GM18499 (cell line): ENCODE results near the gene CABP2.
"Not testable (repeated sequence)": the region's sequence is repeated elsewhere in the genome, so short reads cannot be mapped to it uniquely, and the experiment has no call there.

ENCODE experiments used
- ATAC-seq: cut with Tn5 transposase; IDR thresholded peaks from one replicate; pipeline ENCODE4 v1.9.1; 2021; ENCODE audit warnings: moderate number of reproducible peaks; ENCODE audit not compliant: insufficient read depth, unreplicated experiment

The CABP2 gene

DNA sequence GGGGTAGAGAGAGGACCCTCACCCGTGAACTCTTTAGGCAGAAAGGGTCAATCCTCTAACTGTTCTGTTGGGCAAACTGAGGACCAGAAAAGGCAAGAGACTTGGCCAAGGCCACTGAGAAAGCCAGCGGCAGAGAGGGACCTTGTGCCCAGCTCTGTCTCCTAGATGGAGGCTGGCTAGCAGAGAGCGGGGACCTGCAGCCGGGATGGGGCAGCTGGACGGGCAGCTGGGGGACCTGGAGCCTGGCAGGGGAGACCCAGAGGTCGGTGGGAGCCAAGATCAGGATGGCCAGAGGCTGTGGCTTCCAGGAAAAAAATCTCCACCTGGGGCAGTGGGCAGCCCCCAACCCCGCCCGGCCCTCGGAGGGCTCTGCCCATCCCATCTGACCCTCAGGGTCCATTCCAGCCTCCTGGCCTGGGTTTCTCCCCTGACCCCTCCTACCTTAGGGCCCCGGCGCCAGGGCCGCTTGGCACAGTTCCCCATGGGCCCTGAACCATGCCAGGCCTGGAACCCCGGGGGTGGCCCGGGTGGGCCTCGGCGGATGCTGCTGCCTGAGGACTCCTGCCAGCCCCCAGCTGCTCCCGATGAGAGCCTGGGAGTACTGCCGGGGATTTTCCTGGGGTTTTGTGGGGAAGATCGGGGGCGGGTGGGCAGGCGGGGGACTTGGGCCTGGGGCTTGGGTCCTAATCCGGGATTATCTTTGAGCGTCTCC is at the start of gene CABP2:
Gene CABP2 (minus strand): TSS at position 603 of the 712 bp plus-strand sequence. CDS start 120 bp downstream, at position 483.
- ATAC-seq = no peak

DNA sequence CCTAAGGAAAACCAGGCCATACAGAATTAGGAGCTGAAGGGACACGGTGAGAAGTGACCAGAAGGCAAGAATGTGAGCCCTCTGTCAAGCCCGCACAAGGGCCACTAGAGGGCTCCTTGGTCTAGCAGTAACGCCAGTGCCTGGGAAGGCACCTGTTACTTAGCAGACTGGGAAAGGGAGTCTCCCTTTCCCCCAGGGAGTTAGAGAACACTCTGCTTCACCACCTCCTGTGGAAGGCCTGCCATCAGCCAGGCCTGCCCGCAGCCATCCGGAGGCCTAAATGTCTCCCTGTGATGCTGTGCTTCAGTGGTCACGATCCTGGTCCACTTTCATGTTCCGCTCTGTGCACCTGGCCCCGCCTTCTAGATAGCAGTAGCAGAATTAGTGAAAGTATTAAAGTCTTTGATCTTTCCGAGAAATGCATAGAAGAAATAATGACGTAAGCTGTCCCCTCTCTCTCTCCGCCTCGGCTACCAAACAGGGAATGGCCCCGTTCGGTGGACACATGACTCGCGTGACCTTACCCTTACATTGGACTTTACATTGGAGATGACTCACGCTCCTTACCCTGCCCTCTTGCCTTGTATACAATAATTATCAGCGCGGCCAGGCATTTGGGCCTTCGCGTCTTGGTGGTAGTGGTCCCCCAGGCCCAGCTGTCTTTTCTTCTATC is 49.6 kb upstream of the CABP2 start:
- no peak for ATAC-seq

DNA sequence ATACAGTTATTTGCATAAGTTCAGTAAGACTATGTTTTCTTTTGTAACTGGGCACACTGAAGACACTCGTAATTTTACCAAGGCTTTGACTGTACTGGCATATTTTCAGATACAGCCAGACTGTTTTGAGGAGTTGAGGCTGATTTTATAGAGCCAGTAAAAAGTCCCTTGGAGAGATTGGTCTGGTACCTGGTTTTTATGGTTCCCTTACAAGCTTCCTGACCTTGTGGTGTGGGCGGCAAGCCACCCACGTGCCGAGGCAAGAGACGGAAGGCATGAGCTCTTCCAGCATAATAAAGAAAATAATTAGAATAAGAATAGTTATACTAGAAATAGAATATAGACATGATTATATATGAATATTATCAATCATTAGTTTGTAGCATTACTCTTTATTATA is 49.1 kb upstream of the CABP2 start:
- no peak for ATAC-seq

DNA sequence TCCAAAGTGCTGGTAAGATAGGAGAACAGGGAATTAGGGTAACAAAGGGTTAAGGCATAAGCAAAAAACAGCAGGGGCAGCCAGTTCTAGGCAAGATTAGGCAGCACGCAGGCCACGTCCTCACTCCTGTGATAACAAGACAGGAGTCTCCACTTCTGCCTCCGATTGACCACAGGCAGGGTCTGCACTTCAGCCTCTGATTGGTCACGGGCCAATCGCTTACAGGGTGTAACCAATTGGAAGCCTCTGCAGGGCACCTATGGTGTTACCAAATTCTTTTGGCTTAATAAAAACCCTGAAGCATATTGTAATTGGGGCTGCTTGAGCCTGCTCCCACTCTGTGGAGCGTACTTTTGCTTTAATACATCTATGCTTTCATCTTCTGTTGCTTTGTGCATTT is 48.2 kb upstream of the CABP2 start:
- no peak for ATAC-seq

DNA sequence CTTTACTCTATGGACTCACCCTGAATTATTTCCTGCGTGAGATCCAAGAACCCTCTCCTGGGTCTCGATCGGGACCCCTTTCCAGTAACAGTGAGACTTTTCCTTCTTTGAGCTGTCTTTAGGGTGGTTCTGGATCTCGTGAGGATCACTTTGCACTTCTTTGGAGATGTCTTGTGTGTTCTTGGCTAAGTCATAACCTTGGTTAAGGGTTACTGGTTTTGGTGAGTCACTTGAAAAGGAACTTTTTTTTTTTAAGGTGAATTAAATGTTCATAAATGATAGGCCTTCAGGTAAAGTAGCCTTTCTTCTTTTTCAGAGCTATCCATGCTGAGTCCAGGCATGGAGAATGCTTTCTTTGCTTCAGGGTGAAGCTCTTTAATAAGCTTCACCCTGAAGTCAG is 41.0 kb upstream of the CABP2 start:
- ATAC-seq = no peak

DNA sequence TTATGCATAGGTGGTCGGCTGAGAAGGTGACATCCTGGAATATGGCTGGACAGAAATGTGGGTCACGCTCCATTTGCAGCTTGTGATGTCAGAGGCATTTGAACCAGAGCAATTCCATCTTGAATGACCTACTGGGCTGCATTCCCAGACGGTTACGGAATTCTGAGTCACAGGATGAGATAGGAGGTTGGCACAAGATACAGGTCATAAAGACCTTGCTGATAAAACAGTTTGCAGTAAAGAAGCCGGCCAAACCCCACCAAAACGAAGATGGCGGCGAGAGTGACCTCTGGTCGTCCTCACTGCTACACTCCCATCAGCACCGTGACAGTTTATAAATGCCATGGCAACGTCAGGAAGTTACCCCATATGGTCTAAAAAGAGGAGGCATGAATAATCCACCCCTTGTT is 40.5 kb upstream of the CABP2 start:
- ATAC-seq = not testable (repeated sequence)

DNA sequence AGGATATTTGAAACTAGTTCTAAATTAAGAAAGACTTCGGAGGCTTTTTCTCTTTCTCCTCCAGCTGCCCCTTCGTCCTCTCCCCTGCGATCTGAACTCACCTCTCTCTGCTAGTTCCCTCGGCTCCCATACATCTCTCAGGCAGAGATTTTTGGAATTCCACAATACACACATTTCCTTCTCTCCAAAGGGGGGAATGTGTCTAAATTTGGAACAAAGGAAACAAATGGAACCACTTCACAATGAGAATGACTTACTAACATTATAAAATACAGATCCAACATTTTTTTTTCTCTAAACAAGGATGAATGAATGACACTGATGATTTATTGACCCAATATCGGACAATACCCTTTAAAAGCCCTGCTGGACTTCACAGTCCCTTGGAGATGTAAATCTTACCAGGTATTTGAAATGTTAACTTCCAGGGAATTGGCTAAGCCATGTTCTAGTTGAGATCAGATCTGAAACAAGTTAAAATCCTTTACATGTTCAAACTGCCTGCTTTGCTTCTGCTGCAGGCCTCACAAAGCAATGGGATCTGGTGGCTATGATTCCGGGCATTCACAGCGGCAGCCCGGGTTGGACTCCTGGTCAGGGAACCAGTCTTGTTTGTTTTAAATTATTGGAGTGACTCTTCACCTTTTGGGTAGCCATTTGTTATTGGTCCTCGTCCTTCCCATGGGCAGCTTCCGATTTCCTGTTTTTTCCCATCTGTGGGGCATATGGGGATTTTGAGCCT is 39.9 kb upstream of the CABP2 start:
- ATAC-seq = no peak

DNA sequence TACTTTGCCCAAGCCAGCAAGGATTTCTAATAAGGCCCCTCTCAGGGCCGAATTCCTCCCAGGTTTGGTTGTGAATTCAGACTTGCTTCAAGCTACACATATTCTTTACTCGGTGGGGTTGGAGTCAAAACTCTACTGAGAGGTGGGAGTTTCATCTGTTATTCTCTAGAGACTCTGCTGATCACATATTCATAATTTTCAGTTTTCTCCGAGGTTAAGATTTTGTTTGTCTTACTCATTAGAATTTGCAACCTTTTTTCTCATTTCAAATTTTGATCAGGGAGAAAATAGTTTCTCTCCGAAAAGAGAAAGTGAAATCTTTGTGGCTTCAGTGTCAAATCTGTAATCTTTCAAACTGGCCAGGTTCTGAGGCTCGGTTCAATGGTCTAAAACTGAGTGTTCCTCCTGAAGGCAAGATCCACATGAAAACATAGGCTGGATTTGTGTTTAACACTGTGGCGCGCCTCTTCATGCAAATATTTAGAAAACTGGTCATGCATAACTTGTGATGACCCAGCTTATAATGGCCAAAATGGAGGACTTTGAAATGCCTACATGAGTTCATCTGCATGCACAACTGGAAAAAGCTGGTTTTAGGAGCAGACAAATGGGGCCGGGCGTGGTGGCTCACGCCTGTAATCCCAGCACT is 38.8 kb upstream of the CABP2 start:
- ATAC-seq = no peak

DNA sequence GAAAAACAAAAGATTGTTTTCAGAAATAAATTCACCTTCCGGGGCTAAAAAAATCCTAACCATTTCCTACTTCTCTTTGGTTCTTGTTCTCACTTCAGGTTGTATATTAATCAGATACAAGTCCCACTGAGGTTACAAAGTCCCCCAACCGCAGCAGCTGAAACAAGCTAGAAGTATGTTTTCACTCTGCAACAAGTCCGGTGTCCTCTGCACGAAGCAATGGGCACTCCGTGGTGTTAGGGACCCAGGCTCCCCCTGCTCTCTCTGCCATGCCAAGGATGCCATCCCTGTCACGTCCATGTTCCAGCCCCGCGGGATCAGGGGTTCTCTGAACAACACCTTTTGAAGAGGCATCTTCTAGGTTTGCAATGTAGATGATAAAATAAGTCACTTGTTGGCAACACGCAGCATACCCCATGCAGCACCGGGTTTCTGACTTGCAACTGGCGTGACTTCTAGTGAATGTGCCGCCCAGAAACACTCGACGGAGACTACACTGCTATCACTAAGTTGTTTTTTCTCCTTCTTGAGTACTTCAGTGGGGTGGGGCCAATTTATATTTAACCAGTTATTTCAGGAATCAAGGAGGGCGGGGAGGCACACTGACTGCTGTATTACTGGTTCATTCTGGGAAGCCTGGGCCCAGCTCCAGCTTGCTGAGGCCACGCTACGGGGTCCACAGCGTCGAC is 35.0 kb upstream of the CABP2 start:
- no peak for ATAC-seq

DNA sequence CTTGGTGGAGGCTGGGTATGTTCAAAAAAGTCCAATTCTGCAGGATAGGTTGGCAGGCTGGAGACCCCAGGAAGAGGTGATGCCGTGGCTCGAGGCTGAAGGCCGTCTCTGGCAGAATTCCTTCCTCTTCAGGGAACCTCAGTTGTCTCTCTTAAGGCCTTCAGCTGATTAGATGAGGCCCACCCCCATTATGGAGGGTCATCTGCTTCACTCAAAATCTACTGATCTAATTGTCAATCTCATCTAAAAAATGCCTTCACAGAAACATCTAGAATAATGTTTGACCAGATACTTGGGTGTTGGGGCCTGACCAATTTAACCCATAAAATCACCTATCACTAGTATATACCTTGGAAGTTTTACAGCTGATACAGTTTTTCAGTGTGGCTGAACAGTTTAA is 33.0 kb upstream of the CABP2 start:
- ATAC-seq = no peak

DNA sequence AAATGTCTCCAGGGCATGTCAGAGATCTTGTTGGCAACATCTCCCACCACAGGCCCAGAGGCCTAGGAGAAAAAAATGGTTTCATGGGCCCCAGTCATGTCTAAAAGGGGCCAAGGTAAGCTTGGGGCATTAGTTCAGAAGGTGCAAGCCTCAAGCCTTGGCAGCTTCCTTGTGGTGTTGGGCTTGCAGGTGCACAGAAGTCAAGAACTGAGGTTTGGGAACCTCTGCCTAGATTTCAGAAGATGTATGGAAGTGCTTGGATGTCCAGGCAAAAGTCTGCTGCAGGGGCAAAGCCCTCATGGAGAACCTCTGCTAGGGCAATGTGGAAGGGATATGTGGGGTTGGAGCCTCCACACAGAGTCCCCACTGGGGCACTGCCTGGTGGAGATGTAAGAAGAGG is 28.5 kb upstream of the CABP2 start:
- ATAC-seq = not testable (repeated sequence)

DNA sequence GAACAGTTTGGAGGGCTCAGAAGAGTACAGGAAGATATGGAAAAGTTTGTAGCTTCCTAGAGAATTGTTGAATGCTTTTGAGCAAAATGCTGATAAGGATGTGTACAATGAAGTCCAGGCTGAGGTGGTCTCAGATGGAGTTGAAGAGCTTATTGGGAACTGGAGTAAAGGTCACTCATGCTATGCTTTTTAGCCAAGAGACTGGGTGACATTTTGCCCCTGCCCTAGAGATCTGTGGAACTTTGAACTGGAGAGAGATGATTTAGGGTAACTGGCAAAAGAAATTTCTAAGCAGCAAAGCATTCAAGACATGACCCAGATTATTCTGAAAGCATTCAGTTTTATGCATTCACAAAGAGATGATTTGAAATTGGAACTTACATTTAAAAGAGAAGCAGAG is 27.9 kb upstream of the CABP2 start:
- no peak for ATAC-seq

DNA sequence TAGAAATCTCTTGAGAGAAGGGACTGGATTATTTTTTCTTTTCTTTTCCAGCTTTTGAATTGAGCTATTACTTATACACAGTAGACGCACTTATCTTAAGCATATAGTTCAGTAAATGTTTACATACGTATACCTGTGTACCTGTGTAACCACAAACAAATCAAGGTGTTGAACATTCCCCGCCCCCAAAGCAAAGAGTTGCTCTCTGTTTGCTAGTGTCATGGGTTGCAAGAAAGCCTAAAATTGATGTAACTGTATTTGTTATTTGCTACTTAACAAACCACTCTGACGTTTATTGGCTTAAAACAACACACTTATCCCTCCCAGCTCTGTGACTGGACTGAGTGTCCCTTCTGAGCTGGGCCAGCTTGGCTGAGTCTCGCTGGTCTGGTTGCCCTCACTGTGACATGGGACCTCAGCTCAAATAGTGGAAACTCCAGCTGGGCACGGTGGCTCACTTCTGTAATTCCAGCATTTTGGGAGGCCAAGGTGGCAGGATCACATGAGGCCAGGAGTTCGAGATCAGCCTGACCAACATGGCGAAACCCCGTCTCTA is 25.4 kb upstream of the CABP2 start:
- no peak for ATAC-seq

DNA sequence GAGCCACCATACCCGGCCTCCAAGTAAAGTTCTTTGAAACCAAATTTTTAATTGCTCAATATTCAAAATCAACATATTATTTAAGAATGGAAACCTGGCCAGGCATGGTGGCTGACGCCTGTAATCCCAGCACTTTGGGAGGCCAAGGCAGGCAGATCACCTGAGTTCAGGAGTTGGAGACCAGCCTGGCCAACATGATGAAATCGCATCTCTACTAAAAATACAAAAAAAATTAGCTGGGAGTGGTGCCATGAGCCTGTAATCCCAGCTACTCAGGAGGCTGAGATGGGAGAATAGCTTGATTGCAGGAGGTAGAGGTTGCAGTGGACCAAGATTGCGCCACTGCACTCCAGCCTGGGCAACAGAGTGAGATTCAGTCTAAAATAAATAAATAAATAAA is 24.9 kb upstream of the CABP2 start:
- ATAC-seq = not testable (repeated sequence)

DNA sequence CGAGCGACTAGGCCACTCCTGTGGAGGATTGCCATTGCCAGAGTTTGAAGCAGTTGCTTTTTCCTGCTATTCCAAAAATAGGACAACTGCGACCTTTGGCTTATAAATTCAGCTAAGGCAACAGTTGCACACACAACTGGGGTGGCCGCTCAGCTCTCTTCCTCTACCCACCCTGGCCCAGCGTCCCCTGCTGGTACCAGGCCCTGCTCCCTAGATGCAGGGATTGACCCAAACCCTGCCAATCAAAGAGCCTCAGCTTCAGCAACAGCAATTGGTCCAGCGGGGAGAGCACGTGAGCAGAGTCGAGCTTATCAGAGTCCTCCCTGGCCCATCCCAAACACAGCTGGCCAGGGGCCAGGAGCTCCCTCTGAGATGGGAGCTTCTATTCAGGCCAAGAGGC is 22.0 kb upstream of the CABP2 start:
- no peak for ATAC-seq

DNA sequence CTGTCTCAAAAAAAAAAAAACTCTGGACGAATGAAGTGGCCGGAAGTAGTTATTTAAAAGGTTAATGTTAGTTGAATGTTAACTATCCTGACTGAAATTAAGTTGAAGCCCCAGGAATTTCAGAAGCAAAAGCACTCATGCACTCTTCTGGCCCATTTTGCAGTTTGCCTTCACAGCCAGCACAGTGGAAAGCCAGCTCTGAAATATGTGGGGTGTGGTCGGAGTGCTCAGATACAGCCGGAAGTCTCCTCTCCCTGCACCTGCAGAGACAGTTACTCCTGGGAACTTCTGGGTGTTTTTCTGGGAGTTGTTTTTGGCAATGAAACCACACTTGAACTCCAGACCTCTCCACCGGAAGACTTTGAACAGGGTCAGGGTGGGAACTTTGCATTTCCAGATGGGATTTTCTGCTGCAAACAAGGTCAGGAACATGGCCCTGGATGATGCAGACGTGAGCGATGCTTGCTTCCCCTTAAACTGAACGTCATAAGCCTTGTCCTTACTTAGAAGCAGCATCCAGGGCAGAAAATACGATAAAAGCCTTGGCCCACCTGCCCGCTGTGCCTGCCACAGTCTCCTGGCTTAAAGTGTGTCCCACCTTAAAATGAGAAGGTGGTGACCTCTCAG is 21.5 kb upstream of the CABP2 start:
- ATAC-seq = no peak

DNA sequence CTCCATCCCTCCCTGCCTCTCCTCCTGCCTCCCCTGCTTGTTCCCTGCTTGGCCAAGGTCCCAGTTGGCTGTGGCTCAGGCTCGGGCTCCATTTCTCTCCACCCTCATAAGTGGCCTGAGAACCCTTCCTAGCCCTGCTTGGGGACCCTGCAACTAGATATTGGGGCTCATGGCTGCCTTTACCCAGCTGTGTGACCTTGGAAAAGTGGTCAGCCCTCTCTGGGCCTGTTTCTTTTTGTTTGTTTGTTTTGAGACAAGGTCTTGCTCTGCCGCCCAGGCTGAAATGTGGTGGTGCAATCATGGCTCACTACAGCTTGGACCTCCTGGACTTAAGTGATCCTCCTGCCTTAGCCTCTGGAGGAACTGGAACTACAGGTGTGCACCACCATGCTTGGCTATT is 20.3 kb upstream of the CABP2 start:
- ATAC-seq = no peak

DNA sequence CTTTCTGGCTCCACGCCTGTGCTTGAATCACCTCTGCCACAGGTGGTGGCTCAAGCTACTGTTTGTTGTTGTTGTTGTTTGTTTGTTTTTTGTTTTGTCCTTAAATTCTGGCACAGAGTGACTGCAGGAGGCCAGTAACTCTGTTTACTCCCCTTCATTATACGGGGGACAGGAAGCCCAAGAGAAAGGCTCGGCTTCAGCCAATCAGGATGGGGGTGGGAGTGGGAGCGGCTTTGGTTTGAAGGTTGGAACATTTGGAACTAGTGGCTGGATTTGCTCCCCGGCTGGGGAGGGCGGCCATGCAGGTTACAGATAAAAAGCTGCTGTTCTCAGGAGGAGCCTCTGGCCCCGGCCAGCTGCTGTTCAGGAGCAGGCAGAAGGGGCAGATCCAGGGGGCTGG is 19.7 kb upstream of the CABP2 start:
- ATAC-seq = no peak

DNA sequence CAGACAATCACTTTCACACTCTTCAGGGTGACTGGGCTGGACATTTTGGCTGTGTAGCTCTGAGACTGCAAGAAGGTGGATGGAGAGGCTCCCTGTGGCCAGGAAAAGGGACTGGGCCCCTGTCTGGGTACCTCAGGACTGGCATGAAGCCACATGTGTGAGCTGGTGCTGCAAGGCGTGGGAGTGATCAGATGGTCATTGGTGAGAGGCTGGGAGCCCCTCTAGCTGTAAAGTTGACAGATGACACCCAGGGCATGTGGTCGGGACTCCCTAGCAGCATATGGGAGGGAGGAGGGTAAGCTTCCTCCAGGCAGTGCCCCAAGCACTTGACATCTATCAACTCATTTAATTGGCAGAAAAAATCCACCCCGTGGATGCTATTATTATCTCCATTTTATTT is 18.9 kb upstream of the CABP2 start:
- no peak for ATAC-seq

DNA sequence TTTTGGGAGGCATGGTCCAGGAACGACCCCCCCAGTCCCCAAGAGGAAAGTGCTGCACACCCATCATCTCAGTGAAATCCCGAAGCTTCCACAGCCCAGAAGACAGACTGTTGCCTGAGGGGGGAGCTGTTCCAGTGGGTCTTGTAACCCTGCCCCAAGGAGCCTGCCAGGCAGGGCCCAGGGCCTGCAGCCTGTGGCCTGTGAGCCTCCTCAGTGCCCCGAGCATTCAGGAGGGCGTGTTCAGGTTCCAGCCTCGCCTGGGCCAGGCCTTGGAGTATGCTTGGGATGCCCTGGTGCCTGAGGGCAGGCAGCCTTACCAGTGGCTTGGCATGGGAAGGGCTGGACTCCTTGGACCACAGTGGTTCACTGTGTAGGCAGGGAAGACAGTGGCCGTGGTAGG is 18.0 kb upstream of the CABP2 start:
- no peak for ATAC-seq
